Central memory CD8-positive, alpha-beta T cell (primary cell): ENCODE measurements around the gene RPL7A.
"Not testable (repeated sequence)": the region's sequence is repeated elsewhere in the genome, so short reads cannot be mapped to it uniquely, and the experiment has no call there.

Experiments
- ATAC-seq: fragments of 150-1000 bp; cut with Tn5 transposase; replicated peaks from 2 replicates; pipeline ENCODE4 v1.10.0; 2022; ENCODE audit warnings: mild to moderate bottlenecking, moderate FRiP score, moderate number of reproducible peaks; ENCODE audit not compliant: poor library complexity, severe bottlenecking; ENCODE audit errors: extremely low read depth
- DNase-seq, 2 donors: peaks; one replicate each; pipeline ENCODE4 v3.0.0; 2021; ENCODE audit warnings: low spot score in 2 of 2
- H3K27ac Mint-ChIP-seq: one replicate; pipeline ENCODE4 v1.8.0; 2022; ENCODE audit warnings: low read depth, mild to moderate bottlenecking, moderate library complexity, mixed read lengths
- H3K27me3 Mint-ChIP-seq: one replicate; pipeline ENCODE4 v1.8.0; 2022; ENCODE audit warnings: mixed read lengths
- H3K36me3 Mint-ChIP-seq: one replicate; pipeline ENCODE4 v1.8.0; 2022; ENCODE audit warnings: mild to moderate bottlenecking, moderate library complexity, mixed read lengths; ENCODE audit not compliant: insufficient read depth
- H3K4me1 Mint-ChIP-seq: one replicate; pipeline ENCODE4 v1.8.0; 2022; ENCODE audit warnings: mixed read lengths
- H3K4me3 Mint-ChIP-seq: one replicate; pipeline ENCODE4 v1.8.0; 2022; ENCODE audit warnings: mild to moderate bottlenecking, moderate library complexity, mixed read lengths
- H3K9me3 Mint-ChIP-seq: one replicate; pipeline ENCODE4 v1.8.0; 2022; ENCODE audit warnings: mixed read lengths

Gene RPL7A

DNA sequence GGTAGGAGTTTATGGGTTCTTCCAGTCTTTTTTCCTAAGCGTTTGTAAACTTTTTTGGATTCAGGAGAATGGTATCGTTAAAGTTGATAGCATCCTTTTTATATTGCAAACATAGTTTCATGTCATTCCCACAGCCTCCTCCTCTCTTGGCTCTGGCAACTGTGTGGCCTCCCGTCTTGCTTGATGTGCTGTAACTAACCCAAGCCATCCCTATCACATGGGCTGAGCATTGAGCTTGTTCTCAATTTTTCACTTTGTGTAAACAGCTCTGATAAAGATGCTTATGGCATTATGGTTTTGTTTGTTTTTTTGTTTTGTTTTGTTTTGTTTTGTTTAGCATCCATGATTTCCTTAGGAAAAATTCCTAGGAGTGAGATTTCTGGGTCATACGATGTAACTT is 32.7 kb downstream of the RPL7A start:
- H3K4me1 Mint-ChIP-seq: no peaks in the 10 kb centered on the region
- H3K4me3 Mint-ChIP-seq: no peak overlapping the region
- DNase-seq (no peak), ATAC-seq (no peak)
- H3K9me3 Mint-ChIP-seq: no peaks in the 10 kb centered on the region
- H3K27ac Mint-ChIP-seq: no peak overlapping the region
- no peaks in the 10 kb centered on the region for H3K27me3 Mint-ChIP-seq
- H3K36me3 Mint-ChIP-seq: peaks cover 2% of the 10 kb centered on the region

DNA sequence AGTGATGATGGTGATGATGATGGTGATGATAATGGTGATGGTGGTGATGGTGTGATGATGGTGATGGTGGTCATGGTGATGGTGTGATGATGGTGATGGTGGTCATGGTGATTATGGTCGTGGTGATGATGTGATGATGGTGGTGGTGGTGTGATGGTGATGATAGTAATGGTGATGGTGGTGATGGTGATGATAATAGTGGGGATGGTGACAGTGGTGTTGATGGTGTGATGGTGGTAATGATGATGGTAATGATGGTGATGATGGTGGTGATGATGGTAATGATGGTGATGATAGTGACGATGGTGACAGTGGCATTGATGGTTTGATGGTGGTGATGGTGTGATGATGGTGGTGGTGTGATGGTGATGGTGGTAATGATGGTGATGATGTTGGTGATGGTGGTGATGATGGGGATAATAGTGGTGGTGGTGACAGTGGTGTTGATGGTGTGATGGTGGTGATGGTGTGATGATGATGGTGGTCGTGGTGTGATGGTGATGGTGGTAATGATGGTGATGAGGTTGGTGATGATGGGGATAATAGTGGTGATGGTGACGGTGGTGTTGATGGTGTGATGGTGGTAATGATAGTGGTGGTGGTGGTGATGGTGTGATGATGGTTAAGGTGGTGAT is 34.6 kb downstream of the RPL7A start:
- no peaks in the 10 kb centered on the region for H3K36me3 Mint-ChIP-seq
- H3K27me3 Mint-ChIP-seq: no peaks in the 10 kb centered on the region
- no peaks in the 10 kb centered on the region for H3K4me1 Mint-ChIP-seq
- no peak for ATAC-seq
- no peak overlapping the region for H3K27ac Mint-ChIP-seq
- H3K9me3 Mint-ChIP-seq: no peaks in the 10 kb centered on the region
- no peak for DNase-seq
- H3K4me3 Mint-ChIP-seq: no peak overlapping the region

DNA sequence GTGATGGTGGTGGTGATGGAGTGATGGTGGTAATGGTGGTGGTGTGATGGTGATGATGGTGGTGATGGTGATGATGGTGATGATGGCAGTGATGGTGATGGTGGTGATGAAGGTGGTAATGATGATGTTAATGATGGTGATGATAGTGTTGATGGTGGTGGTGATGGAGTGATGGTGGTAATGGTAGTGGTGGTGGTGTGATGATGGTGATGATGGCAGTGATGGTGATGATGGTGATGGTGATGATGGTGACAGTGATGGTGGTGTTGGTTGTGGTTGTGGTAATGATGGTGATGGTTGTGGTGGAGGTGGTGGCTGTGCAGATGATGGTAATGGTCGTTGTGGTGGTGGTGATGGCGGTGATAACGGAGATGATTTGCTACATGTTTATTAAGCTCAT is 35.4 kb downstream of the RPL7A start:
- Mint-ChIP-seq H3K27ac (no peak overlapping the region), H3K4me3 (no peak overlapping the region), H3K9me3 (no peaks in the 10 kb centered on the region), H3K27me3 (no peaks in the 10 kb centered on the region), H3K4me1 (no peaks in the 10 kb centered on the region), H3K36me3 (no peaks in the 10 kb centered on the region)
- no peak for DNase-seq
- no peak for ATAC-seq

DNA sequence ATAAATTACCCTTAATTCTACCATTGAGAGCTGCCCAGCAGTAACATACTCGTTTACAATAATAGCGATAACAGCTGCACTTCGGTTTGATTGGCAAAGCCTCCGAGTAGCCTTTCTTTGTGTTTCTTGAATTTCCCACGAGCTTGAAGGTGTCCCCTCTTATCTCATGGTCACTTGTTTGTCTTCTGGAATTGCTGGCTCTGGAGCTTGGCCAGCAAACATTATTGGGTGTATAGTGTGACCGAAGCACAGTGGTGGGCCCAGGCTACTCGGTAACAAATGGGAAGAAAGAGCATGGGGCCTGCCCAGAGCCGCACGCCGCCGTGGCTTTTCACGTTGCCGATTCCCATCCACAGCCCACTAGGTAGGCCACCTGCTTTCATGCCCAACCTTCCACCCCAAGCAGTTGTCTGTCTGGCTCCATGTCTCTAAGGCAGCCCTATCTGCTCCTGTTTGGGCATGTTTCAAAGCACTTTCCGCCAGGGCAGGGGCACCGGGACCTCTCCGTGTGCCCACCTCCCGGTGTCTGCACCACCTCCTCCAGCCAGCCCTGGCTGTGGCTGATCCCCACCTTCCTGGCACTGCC is 36.8 kb downstream of the RPL7A start:
- no peak for ATAC-seq

DNA sequence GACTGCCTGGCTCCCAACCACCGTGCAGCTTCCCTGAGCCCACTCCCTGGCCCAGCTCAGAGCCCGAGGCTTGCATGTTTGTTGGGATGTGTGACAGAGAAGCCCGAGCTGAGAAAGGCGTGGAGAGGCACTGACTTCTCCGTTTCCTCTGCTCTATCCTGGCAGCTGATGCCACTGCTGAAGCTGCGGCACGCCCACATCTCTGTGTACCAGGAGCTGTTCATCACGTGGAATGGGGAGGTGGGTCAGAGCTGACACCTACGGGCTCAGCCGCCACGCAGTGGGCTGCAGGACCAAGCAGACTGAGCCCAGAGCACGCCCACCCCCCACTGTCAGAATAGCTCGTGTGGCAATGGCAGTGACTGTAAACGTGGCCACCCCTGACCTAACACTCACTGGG is 37.4 kb downstream of the RPL7A start:
- Mint-ChIP-seq H3K27me3 (peaks cover 12% of the 10 kb centered on the region), H3K9me3 (no peaks in the 10 kb centered on the region), H3K4me1 (no peaks in the 10 kb centered on the region), H3K4me3 (no peak overlapping the region), H3K36me3 (no peaks in the 10 kb centered on the region), H3K27ac (no peak overlapping the region)
- ATAC-seq (no peak), DNase-seq (no peak)

More for the DNA sequence above, 36.8 kb downstream of the RPL7A start:
- no peak overlapping the region for H3K4me3 Mint-ChIP-seq
- H3K27me3 Mint-ChIP-seq: peaks cover 5% of the 10 kb centered on the region
- DNase-seq: no peak
- no peaks in the 10 kb centered on the region for H3K36me3 Mint-ChIP-seq
- no peaks in the 10 kb centered on the region for H3K9me3 Mint-ChIP-seq
- no peaks in the 10 kb centered on the region for H3K4me1 Mint-ChIP-seq
- no peak overlapping the region for H3K27ac Mint-ChIP-seq

DNA sequence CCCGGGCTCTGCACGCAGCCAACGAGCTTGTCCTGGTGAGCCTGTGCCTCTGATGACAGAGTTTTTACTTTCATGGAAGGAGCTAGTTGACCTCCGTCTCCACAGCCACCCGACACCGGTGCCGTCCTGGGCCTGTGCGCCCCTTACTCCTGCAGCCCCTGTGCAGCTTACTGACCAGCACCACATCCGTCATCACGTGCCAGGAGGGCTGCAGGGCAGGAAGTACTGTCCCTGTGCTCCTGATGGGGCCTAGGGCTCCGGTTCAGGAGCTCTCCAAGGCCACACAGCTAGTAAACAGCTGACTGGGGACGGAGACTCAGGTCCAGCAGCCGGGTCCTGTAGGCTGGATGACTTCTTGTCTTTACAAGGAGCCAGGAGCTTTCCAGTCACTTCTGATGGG is 38.3 kb downstream of the RPL7A start:
- H3K27me3 Mint-ChIP-seq: peaks cover 16% of the 10 kb centered on the region

DNA sequence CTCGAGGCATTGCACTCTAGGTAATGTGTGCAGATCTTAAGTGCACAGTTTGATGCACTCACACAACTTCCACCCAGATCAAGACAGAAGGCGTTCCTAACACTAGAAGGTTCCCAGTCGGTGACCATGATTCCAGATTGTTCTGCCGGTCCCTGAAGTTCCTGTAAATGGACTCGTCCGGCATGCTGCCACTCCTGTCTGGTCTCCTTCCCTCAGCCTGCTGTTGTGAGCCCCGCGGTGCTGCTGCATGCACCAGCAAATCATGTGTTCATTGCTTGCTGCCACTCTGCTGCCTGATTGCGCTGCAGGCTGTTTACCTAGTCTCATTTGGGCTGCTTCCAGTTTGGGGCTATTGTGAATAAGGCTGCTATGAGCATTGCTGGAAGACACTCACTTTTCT is 39.7 kb downstream of the RPL7A start:
- H3K27ac Mint-ChIP-seq: no peak overlapping the region

More for the DNA sequence above, 38.3 kb downstream of the RPL7A start:
- no peaks in the 10 kb centered on the region for H3K9me3 Mint-ChIP-seq
- no peaks in the 10 kb centered on the region for H3K4me1 Mint-ChIP-seq
- DNase-seq (no peak), ATAC-seq (no peak)
- no peaks in the 10 kb centered on the region for H3K36me3 Mint-ChIP-seq
- H3K27ac Mint-ChIP-seq: no peak overlapping the region
- H3K4me3 Mint-ChIP-seq: no peak overlapping the region

DNA sequence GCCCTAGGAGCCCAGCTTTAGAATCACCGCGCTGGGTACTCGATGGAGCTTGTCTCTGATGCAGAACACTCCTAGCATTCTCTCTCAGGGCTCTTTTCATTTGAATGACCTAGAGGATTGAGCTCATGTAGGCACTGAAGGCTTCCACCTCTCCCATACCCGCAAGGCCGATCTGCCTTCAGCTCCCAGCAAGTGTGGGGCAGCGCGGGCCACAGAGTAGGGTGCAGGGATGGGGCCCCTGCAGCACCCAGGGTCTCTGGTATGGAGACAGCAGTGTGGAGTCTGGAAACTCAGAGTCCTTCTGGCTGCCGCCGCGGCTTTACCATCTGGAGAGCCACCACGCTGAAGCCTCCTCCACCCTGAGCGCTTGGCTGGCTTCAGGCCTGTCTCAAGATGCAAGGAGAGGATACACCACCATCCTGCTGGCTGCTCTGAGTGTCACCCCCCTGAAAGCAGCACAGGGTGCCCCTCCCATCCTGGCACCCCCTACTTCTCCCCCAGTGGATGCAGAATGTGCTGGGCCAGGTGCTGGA is 41.1 kb downstream of the RPL7A start:
- Mint-ChIP-seq H3K27me3 (peaks cover 16% of the 10 kb centered on the region), H3K4me3 (no peak overlapping the region), H3K9me3 (no peaks in the 10 kb centered on the region), H3K36me3 (no peaks in the 10 kb centered on the region), H3K4me1 (no peaks in the 10 kb centered on the region), H3K27ac (no peak overlapping the region)
- DNase-seq: no peak
- ATAC-seq: no peak

More for the DNA sequence above, 39.7 kb downstream of the RPL7A start:
- peaks cover 16% of the 10 kb centered on the region for H3K27me3 Mint-ChIP-seq
- H3K9me3 Mint-ChIP-seq: no peaks in the 10 kb centered on the region
- H3K36me3 Mint-ChIP-seq: no peaks in the 10 kb centered on the region
- ATAC-seq (no peak), DNase-seq (no peak)
- H3K4me3 Mint-ChIP-seq: no peak overlapping the region
- no peaks in the 10 kb centered on the region for H3K4me1 Mint-ChIP-seq

DNA sequence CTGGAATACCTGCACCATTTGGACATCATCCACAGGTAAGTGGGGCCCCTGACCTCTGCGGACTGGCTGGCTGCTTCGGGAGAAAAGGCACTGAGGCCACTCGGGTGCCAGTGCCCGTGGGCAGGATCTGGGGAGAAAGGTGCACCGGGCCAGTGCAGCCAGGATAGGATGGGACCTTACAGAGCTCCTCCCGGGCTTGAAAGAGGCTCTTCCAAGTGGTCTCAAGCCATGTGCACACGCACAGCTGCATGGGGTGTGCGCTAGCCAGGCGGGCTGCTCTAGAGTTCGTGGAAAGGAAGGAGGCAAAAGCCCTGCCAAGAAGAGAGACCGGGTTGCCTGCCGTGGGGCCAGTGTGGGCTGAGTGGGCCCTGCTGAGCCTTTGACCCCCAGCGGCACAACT is 41.5 kb downstream of the RPL7A start:
- Mint-ChIP-seq H3K27ac (peak overlapping the region; percentile 48), H3K36me3 (no peaks in the 10 kb centered on the region), H3K4me1 (no peaks in the 10 kb centered on the region)

DNA sequence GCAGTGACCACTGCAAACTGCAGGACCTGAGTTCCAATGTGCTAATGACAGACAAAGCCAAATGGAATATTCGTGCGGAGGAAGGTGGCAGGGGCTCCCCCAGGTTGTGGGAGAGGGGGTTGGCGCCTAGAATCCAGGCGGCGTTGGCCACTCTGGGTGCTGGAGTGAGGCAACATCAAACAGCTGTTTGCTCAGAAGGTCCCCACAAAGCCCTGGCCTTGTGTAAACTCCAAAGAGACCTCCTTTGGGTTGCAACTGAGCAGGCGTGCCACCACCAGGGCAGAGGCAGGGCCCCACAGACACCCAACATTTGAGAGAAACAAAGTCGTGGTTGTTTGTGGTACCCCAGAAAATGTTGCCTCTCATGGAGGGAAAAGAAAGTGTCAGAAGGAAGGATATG is 42.7 kb downstream of the RPL7A start:
- Mint-ChIP-seq H3K36me3 (no peaks in the 10 kb centered on the region), H3K4me1 (no peaks in the 10 kb centered on the region), H3K4me3 (no peak overlapping the region), H3K9me3 (no peaks in the 10 kb centered on the region), H3K27ac (no peak overlapping the region), H3K27me3 (peaks cover 30% of the 10 kb centered on the region)
- DNase-seq (no peak), ATAC-seq (no peak)

More for the DNA sequence above, 41.5 kb downstream of the RPL7A start:
- no peaks in the 10 kb centered on the region for H3K9me3 Mint-ChIP-seq
- DNase-seq (no peak), ATAC-seq (no peak)
- H3K27me3 Mint-ChIP-seq: peaks cover 19% of the 10 kb centered on the region
- H3K4me3 Mint-ChIP-seq: no peak overlapping the region

DNA sequence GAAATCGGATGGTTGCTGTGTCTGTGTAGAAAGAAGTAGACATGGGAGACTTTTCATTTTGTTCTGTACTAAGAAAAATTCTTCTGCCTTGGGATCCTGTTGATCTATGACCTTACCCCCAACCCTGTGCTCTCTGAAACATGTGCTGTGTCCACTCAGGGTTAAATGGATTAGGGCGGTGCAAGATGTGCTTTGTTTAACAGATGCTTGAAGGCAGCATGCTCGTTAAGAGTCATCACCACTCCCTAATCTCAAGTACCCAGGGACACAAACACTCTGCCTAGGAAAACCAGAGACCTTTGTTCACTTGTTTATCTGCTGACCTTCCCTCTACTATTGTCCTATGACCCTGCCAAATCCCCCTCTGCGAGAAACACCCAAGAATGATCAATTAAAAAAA is 43.4 kb downstream of the RPL7A start:
- not testable (repeated sequence) for H3K36me3 Mint-ChIP-seq, H3K4me3 Mint-ChIP-seq, H3K27ac Mint-ChIP-seq, ATAC-seq, H3K9me3 Mint-ChIP-seq, H3K4me1 Mint-ChIP-seq, DNase-seq
- H3K27me3 Mint-ChIP-seq: peaks cover 30% of the 10 kb centered on the region

DNA sequence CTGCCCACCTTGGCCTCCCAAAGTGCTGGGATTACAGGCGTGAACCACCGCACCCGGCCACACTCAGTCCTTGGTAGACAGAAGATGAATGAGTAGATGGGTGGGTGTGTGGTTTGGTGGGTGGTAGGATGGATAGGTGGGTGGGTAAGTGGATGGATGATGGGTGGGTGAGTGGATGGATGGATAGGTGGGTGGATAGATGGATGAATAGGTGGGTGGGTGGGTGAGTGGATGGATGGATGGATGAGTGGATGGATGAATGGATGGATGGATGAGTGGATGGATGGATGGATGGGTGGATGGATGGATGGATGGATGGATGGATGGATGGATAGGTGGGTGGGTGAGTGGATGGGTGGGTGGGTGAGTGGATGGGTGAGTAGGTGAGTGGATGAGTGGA is 44.3 kb downstream of the RPL7A start:
- H3K4me1 Mint-ChIP-seq, H3K4me3 Mint-ChIP-seq, H3K36me3 Mint-ChIP-seq, ATAC-seq, H3K27ac Mint-ChIP-seq, H3K9me3 Mint-ChIP-seq, DNase-seq: not testable (repeated sequence)
- peaks cover 30% of the 10 kb centered on the region for H3K27me3 Mint-ChIP-seq

DNA sequence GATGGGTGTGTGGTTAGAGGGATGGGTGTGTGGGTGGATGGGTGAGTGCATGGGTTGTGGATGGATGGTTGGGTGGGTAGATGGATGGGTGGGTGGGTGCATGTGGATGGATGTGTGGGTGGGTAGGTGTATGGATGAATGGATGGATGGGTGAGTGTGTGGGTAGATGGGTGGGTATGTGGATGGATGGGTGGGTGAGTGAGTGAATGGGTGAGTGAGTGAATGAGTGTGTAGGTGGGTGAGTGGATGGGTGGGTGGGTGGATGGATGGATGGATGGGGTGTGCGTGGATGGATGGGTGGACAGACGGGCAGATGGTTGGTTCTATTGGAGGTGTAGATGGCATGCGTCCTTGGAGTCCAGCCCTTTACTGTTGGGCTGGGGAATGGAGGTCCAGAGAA is 45.4 kb downstream of the RPL7A start:
- ATAC-seq: no peak
- Mint-ChIP-seq H3K4me1 (no peaks in the 10 kb centered on the region), H3K36me3 (peaks cover 1% of the 10 kb centered on the region), H3K9me3 (no peaks in the 10 kb centered on the region), H3K27me3 (peaks cover 30% of the 10 kb centered on the region), H3K4me3 (no peak overlapping the region), H3K27ac (no peak overlapping the region)
- no peak for DNase-seq
